GM21515 (cell line): ENCODE results near the gene VN1R5.

Experiments
- ATAC-seq: cut with Tn5 transposase; IDR thresholded peaks from one replicate; pipeline ENCODE4 v1.9.1; 2021; ENCODE audit not compliant: unreplicated experiment

The VN1R5 gene

GRCh38 chr1:247299723-247300381 is 44.0 kb downstream of the VN1R5 start:
- no peak for ATAC-seq

- no peak for ATAC-seq
These were observed 44.8 kb downstream of the VN1R5 start for GRCh38 chr1:247300491-247301175.

GRCh38 chr1:247301176-247301540 is 45.3 kb downstream of the VN1R5 start:
- no peak for ATAC-seq

GRCh38 chr1:247303216-247303615 is 47.3 kb downstream of the VN1R5 start:
- ATAC-seq = no peak

- ATAC-seq = no peak
These were observed 48.2 kb downstream of the VN1R5 start for GRCh38 chr1:247304031-247304430.
